Pericardium fibroblast (primary cell): ENCODE data around the gene NEK5. TPM values are rescaled to one million over a fixed set of nuclear protein-coding genes. Genes with fewer than 3 reads are reported as not detected.

Experiments
- total RNA-seq: library from RNA; depleted of rRNA; stranded (reverse); fragments of >200 nt; gene quantifications from 2 replicates; pipeline ENCODE4 v1.2.3, GENCODE V29; 2015

NEK5 gene
- total RNA-seq = not detected in 2 replicates

GRCh38 chr13:52128714-52129700, at the start of gene NEK5:
Gene NEK5, minus strand, starts transcription at chr13:52129073. Its CDS starts 1,591 bp downstream, at chr13:52127482.

GRCh38 chr13:52159159-52159982, 30.5 kb upstream of the NEK5 start, which contains the start of gene NEK3:
Gene NEK3, minus strand, starts transcription at chr13:52159597. Its CDS starts 3,406 bp downstream, at chr13:52156191.

GRCh38 chr13:52024481-52024880, 104.4 kb downstream of the NEK5 start, which contains the start of gene UTP14C:
Gene UTP14C, plus strand, starts transcription at chr13:52024691. Its CDS starts 4,114 bp downstream, at chr13:52028805.

GRCh38 chr13:52011632-52012511, 117.0 kb downstream of the NEK5 start, which contains the start of gene ALG11:
Gene ALG11, plus strand, starts transcription at chr13:52012398. Its CDS starts 21 bp downstream, at chr13:52012419.

GRCh38 chr13:52010890-52011631, 117.8 kb downstream of the NEK5 start, which contains the start of gene ATP7B:
Gene ATP7B, minus strand, starts transcription at chr13:52011450. Its CDS starts 113 bp downstream, at chr13:52011337.

Other genes with a start within 250 kb of the NEK5 start
- 2.2 and 6.8 TPM in 2 replicates for gene ATP7B, start 117.6 kb downstream of the NEK5 start, total RNA-seq
- gene ALG11, start 116.7 kb downstream of the NEK5 start, total RNA-seq = 9.9 and 20.5 TPM in 2 replicates
- gene UTP14C, start 104.4 kb downstream of the NEK5 start, total RNA-seq = 8.6 and 10.7 TPM in 2 replicates
- 10.5 and 10.7 TPM in 2 replicates for gene NEK3, start 30.5 kb upstream of the NEK5 start, total RNA-seq